Measurements from ENCODE around the gene KIAA1217.

DNA sequence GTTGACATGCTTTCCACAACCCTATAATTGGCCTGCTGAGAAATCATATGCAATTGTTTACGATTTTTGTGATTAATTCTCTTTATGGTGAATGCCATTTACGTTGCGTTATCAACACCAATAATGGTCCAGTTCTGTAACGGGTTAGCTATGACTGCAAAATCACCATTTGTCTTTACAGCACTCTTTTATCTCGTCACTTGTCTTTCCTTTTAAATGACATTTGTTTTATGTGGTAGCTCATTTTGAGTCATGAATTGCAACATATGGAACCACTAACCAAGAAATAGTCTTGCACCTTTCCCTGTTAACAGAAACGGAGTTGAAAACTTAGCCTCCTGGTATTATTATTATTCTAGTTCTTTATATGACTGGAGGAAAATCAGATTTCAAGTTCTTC lies 3.1 kb upstream of the KIAA1217 start:
- TF ChIP-seq EP300 (IDR thresholded peaks at IDR 0.05) (no peak), POLR2AphosphoS5 (IDR thresholded peaks at IDR 0.05) (no peak)
- TF ChIP-seq, protein P1, sequence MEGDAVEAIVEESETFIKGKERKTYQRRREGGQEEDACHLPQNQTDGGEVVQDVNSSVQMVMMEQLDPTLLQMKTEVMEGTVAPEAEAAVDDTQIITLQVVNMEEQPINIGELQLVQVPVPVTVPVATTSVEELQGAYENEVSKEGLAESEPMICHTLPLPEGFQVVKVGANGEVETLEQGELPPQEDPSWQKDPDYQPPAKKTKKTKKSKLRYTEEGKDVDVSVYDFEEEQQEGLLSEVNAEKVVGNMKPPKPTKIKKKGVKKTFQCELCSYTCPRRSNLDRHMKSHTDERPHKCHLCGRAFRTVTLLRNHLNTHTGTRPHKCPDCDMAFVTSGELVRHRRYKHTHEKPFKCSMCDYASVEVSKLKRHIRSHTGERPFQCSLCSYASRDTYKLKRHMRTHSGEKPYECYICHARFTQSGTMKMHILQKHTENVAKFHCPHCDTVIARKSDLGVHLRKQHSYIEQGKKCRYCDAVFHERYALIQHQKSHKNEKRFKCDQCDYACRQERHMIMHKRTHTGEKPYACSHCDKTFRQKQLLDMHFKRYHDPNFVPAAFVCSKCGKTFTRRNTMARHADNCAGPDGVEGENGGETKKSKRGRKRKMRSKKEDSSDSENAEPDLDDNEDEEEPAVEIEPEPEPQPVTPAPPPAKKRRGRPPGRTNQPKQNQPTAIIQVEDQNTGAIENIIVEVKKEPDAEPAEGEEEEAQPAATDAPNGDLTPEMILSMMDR (IDR thresholded peaks at IDR 0.05): no peak

Data from esophagus muscularis mucosa (tissue), 4 donors.